H7 (cell line): Measurements from ENCODE around the gene GFOD2. TPM values are rescaled to one million over a fixed set of nuclear protein-coding genes. Genes with fewer than 3 reads are reported as not detected.
A peak's percentile ranks its signal among the peaks of the same experiment; 100 is the strongest.

Experiments used
- DNase-seq: peaks from one replicate; pipeline ENCODE4 v3.0.0; 2012
- H3K27me3 ChIP-seq: 2 replicates; pipeline ENCODE4 v1.6.0; 2011; ENCODE audit warnings: mild to moderate bottlenecking, low read length; ENCODE audit not compliant: control insufficient read depth, insufficient read depth
- H3K36me3 ChIP-seq: replicated peaks from 2 replicates; pipeline ENCODE4 v1.5.1; 2011; ENCODE audit warnings: low read length; ENCODE audit not compliant: control insufficient read depth, insufficient read depth
- H3K4me3 ChIP-seq: 2 replicates; pipeline ENCODE4 v1.5.1; 2011; ENCODE audit warnings: low read depth, mild to moderate bottlenecking, control low read depth, low read length, moderate library complexity; ENCODE audit not compliant: insufficient read depth
- total RNA-seq: library from RNA; depleted of rRNA; stranded (reverse); fragments of >200 nt; shearing (Covaris generic); gene quantifications from 2 replicates; pipeline ENCODE4 v1.2.3, GENCODE V29; 2014

GFOD2 gene
- total RNA-seq, 1 experiment from 2014 or later: 26.2 TPM

DNA sequence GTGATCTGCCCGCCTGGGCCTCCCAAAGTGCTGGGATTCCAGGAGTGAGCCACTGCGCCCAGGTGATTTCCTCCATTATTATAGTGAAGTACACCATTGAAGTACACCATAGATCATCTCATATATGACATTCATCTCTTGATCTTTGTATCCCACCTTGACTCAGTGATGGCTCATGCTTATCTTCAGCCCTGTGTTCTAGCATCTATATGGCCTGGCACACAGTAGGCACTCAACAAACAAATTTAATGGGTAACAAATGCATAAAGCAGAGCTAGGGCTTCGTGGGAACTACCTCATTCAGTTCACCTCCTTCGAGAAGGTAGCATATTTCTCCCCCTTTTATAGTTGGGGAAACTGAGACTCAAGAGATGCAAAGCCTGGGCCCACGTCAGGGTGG lies 53.5 kb downstream of the GFOD2 start:
- Histone ChIP-seq H3K27me3 (peaks cover 20% of the 10 kb centered on the region; the same call in 1 of the 2 replicates), H3K36me3 (no peaks in the 10 kb centered on the region), H3K4me3 (peak overlapping the region; percentile 60)
- no peak for DNase-seq

DNA sequence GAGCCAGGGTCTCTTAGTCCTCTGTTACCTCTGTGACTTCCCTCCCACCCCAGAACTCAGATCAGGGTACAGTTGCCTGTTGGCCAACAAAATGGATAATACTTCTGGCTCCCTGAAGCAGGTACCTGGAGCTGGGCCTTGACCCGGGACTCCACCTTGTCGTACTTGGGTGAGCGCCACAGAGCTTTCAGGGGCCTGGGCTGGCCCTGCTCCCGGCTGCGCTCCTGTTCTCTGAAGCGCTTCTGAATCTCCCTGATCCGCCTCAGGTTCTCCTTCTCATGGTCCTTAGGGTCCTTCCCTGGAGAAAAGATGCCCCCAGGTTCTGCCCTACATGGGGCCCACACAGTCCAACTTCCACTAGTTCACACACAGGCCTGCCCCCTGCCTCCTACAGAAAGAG lies 54.2 kb downstream of the GFOD2 start:
- no peak for DNase-seq
- H3K4me3 ChIP-seq: no peak overlapping the region
- H3K36me3 ChIP-seq: no peaks in the 10 kb centered on the region
- peaks cover 20% of the 10 kb centered on the region; the same call in 1 of the 2 replicates for H3K27me3 ChIP-seq

DNA sequence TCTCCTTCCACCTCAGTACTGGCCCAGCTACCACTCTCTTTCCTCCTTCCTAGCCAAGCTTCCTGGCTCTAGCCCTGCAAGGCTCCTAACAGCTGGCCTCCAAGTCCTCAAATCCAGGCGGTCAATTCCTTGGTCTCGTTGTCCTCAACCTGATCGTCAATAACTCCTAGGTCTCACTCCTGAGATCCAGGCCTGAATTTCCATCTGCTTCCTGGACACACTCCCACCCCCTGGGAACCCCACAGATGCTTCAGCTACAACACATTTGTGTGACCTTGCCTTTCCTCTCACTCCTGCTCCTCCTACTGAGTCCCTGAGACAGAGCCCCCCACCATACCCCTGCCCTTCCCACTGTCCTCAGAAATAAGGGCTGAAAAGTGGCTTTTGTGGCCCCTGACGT lies 54.9 kb downstream of the GFOD2 start:
- H3K27me3 ChIP-seq: peaks cover 24% of the 10 kb centered on the region; the same call in 1 of the 2 replicates
- H3K36me3 ChIP-seq: no peaks in the 10 kb centered on the region
- DNase-seq: peak; percentile 31
- no peak overlapping the region for H3K4me3 ChIP-seq

DNA sequence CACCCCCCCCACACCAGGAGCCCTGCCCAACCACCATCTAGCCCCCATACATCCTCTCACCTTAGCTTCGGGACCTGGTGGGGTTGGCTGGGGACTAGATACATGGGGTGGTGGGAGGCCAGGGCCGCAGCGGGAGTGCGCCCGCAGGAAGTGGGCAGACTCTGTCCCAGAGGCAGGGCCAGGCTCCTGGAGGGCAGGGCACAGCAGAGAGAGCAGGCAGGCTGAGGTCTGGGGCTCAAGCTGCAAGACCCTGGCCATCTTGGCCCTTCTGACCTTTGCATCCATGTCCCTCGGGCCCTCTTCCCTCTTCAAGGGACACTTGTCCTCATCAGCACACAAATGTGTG lies 55.3 kb downstream of the GFOD2 start:
- no peak overlapping the region for H3K4me3 ChIP-seq
- H3K27me3 ChIP-seq: peaks cover 27% of the 10 kb centered on the region; the same call in 1 of the 2 replicates
- no peaks in the 10 kb centered on the region for H3K36me3 ChIP-seq
- DNase-seq: no peak

DNA sequence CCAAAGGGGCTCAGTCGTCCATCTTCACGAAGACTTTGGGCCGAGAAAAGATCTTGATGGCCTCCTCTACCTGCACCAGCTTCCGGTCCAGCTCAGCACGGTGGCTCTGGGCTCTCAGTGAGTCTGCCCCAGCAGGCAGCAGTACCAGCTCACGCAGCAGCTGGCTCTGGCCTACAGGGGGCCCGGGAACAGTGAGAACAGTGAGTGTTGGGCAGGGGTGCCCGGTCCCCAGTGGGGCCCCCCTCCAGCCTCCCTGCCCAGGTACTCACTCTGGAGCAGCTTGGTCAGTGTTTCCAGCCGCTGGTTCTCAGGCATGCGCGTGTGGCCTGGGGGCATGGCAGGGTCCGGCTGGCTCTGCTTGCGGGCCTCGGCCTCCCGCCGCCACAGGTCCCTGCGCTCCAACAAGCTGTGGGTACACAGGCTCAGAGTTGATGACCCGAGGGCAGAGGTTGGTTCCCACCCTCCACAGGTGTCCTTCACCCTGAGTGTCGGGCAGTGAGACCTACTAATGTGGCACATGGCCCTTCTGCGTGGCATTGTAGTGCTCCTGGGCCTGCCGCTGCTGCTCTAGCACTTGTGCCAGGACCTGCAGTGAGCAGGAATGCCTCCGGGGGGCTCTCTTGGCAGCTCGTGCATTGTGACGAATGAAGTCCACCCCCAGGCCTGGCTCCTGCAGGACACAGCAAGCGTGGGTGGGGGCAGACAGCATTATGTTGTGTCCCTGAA lies 55.8 kb downstream of the GFOD2 start:
- no peak overlapping the region for H3K4me3 ChIP-seq
- DNase-seq: peak; percentile 91
- peaks cover 27% of the 10 kb centered on the region; the same call in 1 of the 2 replicates for H3K27me3 ChIP-seq
- H3K36me3 ChIP-seq: no peaks in the 10 kb centered on the region; the same call in 1 of the 2 replicates

DNA sequence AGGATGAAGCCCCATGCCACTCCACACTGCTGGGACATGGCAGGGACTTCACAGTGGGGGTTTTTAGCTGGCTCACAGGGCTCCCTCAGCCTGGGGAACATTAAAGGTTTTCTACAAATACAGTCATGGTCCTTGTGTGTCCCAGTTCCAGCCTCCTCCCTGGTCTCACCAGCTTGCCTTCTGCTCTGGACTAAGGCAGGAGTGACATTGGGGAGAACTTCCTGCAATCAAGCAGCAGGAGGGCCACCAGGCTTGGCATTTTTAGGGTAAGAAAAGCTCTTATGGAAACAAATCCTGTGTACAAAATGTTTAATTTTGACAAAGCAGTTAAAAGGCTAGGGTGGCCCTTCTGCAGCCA lies 56.5 kb downstream of the GFOD2 start:
- peaks cover 1% of the 10 kb centered on the region for H3K36me3 ChIP-seq
- no peak overlapping the region for H3K4me3 ChIP-seq
- no peak for DNase-seq
- H3K27me3 ChIP-seq: peaks cover 27% of the 10 kb centered on the region; the same call in 1 of the 2 replicates

DNA sequence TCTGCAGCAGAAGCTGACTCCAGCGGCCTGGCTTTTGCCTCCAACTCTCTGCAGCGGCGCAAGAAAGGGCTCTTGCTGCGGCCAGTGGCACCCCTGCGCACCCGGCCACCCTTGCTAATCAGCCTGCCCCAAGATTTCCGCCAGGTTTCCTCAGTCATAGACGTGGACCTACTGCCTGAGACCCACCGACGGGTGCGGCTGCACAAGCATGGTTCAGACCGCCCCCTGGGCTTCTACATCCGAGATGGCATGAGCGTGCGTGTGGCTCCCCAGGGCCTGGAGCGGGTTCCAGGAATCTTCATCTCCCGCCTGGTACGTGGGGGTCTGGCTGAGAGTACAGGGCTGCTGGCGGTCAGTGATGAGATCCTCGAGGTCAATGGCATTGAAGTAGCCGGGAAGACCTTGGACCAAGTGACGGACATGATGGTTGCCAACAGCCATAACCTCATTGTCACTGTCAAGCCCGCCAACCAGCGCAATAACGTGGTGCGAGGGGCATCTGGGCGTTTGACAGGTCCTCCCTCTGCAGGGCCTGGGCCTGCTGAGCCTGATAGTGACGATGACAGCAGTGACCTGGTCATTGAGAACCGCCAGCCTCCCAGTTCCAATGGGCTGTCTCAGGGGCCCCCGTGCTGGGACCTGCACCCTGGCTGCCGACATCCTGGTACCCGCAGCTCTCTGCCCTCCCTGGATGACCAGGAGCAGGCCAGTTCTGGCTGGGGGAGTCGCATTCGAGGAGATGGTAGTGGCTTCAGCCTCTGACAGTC lies 57.0 kb downstream of the GFOD2 start:
- Histone ChIP-seq H3K4me3 (no peak overlapping the region), H3K27me3 (peaks cover 23% of the 10 kb centered on the region; the same call in 1 of the 2 replicates), H3K36me3 (peaks cover 2% of the 10 kb centered on the region)
- DNase-seq: peak; percentile 56

DNA sequence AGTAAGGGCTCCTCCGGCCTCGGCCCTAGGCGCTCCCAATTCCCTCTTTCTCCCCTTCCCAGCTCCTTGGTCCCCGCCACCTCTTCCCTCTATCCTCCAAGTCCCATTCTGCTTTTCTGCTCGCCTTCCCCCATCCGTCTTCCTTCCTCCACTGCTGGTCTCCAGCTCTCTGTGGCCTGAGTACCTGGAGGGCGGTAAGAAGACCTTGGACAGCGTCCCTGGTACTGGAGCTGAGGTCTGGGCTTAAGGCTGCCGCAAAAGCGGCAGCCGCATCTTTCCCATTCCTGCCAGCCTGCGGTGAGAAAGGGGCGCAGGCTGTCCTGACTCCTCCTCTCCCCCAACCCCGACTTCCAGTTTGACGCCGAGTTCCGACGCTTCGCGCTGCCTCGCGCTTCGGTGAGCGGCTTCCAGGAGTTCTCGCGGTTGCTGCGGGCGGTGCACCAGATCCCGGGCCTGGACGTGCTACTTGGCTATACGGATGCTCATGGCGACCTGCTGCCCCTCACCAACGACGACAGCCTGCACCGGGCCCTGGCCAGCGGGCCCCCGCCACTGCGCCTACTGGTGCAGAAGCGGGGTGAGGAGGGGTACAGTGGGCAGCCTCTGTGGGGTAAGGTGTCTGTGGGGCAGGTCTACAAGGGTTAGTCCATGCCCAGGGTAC lies 57.9 kb downstream of the GFOD2 start:
- peaks cover 4% of the 10 kb centered on the region for H3K36me3 ChIP-seq
- DNase-seq: peak; percentile 90
- peak overlapping the region; percentile 61 for H3K4me3 ChIP-seq
- H3K27me3 ChIP-seq: peaks cover 23% of the 10 kb centered on the region; the same call in 1 of the 2 replicates

DNA sequence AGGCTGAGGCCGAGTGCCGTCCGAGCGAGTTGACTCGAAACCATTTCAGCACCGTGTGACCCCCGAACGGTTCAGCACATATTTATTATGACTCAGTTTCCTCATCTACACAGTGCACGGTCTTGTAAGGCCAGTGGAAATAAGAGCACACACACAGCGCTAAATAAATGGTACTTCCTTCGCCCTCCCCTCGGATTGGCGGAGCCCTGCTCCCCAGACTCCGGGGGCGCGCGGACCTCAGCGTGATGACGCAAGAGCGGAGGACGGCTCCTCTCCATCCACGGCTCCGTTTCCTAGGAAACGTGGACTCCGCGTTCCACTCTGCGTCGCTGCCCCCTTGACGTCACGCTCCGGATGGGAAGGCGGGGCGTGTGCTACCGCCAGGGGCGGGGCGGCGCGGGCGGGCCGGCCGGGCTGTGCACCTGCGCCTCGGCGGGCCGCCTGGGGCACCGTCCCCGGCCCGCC lies 58.5 kb downstream of the GFOD2 start, which contains the start of gene PARD6A:
Gene PARD6A, plus strand, starts transcription at position 397 of the 465 bp plus-strand sequence. CDS start 79 bp downstream, outside the sequence.
- peak within 1 kb of the TSS; percentile 92 for H3K4me3 ChIP-seq
- peak; percentile 100 for DNase-seq
- H3K36me3 ChIP-seq: peaks cover 4% of the 10 kb centered on the region
- peaks cover 20% of the 10 kb centered on the region; the same call in 1 of the 2 replicates for H3K27me3 ChIP-seq

DNA sequence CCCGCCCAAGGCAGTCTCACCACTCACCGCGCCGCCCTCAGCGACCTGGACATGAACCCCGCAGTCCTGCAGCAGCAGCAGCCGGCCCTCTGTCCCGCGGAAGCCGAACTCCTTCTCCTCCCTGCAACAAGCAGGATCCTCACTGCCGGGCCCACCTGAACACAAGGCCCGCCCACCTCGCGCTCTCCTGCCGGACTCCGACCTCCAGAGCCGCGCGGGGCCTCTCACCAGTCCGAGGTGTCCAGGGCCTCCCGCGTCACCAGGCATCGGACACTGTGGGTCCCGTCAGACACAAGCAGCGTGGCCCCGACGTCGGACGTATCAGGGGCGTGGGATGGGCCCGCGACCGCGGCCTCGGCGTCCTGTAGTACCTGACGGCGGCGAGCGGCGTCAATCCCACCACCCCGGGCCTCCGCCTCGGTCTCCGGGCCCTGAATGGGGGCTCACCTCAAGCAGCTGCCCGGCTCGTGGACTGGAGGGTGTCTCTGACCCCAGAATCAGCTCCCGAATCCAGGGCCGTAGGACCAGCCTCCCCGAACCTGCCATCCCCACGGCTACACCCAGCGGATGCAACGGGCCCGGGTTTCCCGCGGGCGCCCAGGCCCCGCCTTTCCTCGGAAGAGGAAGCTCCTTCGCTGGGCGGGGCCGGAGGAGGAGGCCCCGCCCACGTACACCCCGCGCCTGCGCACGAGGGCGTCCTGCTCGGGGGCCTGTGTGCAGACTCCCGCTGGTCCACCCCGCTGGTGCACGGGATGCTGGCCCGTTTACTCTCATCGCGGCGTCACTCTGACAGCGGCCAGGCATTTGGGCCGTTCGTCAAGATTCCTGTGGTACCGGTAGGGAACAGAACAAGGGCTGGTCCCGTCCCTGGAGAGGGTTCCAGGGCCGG lies 59.2 kb downstream of the GFOD2 start, which contains the start of gene ACD:
Gene ACD, minus strand, starts transcription at position 586 of the 889 bp plus-strand sequence. Its CDS starts 40 bp downstream, at position 546.
- Histone ChIP-seq H3K36me3 (peaks cover 4% of the 10 kb centered on the region), H3K27me3 (peaks cover 22% of the 10 kb centered on the region; the same call in 1 of the 2 replicates), H3K4me3 (peak within 1 kb of the TSS; percentile 92)
- DNase-seq: peak; percentile 100

DNA sequence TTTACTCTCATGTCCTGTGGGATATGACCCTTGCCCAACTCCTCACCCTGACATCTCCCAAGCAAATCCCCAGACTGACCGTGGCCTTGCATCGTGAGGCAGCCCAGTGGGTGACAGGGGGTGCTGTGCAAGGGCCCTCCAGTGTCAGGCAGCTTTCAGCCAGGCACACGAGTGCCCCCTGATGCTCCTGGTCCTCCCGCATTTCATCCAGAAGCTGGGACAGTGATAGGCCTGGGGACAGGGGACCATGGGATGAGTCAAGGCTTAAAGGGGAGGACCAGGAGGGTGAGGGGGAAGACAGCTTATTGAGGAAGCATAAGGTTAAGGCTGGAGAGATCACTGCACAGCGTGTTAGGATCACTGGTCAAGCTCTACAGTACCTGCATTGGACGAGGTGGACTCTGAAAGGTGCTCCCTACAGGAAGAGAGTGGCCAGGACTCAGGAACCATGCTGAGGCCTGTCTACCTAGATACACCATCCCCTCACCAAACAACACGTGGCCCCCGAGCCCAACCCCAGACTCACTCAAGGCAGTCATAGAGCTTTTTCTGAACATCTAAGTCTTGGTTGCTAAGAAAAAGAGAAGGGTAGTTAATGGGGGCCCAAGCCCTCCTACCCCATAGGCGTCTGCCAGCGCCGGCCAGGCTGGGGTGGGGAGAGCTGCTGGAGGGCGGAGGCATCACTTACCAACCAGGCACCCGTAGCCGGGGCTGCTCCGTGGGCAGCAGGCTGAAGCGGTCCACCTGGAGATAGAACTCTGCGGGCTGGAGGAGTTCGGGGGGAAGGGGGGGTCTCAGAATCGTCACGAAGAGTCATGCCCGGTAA lies 60.1 kb downstream of the GFOD2 start:
- H3K27me3 ChIP-seq: peaks cover 30% of the 10 kb centered on the region; the same call in 1 of the 2 replicates
- no peak for DNase-seq
- H3K4me3 ChIP-seq: peak overlapping the region; percentile 92

DNA sequence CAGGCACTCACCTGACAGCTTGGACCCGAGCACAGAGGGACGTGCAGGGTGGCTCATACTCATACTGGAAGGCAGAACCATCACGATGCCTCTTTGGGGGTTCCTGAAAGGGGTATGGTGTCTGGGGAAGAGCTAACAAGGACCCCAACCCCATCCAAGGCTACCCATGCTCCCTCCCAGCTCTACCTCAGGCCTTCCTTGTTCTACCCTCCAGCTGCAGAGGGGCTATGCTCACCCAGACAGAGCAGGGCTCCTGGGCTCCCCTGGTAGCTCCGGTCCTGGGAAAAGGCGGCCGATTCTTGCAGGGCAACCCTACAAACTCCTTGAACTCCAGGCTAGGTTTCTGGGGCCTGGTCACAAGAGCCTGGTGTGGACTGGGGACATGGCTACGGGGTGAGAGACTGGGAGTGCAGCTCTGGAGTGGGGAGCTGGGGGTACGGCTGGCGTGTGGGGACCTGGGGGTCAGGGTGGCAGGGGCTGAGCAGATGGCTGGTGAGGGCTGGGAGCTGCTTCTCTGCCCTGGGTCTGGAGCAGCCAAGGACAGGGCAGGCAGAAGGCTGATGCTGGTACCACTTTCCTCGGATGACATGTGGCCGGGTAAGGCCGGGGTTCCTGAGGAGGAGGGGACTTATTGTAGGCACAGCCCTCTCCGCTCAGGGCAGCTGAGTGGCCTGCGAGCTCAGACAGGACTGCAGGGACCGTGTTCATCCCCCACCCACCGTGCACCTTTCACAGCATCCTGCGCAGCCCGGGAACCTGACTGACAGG lies 61.2 kb downstream of the GFOD2 start:
- peaks cover 5% of the 10 kb centered on the region for H3K36me3 ChIP-seq
- H3K4me3 ChIP-seq: no peak overlapping the region
- H3K27me3 ChIP-seq: peaks cover 40% of the 10 kb centered on the region
- DNase-seq: no peak

More for the DNA sequence above, 60.1 kb downstream of the GFOD2 start:
- H3K36me3 ChIP-seq: peaks cover 5% of the 10 kb centered on the region
